HG03108 (cell line): ENCODE results near the gene OGFOD2.
A peak's percentile ranks its signal among the peaks of the same experiment; 100 is the strongest.

Source experiments
- ATAC-seq: cut with Tn5 transposase; IDR thresholded peaks from one replicate; pipeline ENCODE4 v1.9.1; 2021; ENCODE audit warnings: moderate library complexity; ENCODE audit not compliant: unreplicated experiment

The OGFOD2 gene

GRCh38 chr12:122951406-122951805 is 23.6 kb upstream of the OGFOD2 start:
- no peak for ATAC-seq

- ATAC-seq: peak; percentile 64
Measured at GRCh38 chr12:122951979-122952892, 22.8 kb upstream of the OGFOD2 start.

GRCh38 chr12:122955156-122955555 is 19.9 kb upstream of the OGFOD2 start:
- no peak for ATAC-seq

GRCh38 chr12:122956035-122956434 is 19.0 kb upstream of the OGFOD2 start:
- ATAC-seq: no peak

GRCh38 chr12:122958198-122958888 is 16.7 kb upstream of the OGFOD2 start:
- ATAC-seq: no peak

DNA sequence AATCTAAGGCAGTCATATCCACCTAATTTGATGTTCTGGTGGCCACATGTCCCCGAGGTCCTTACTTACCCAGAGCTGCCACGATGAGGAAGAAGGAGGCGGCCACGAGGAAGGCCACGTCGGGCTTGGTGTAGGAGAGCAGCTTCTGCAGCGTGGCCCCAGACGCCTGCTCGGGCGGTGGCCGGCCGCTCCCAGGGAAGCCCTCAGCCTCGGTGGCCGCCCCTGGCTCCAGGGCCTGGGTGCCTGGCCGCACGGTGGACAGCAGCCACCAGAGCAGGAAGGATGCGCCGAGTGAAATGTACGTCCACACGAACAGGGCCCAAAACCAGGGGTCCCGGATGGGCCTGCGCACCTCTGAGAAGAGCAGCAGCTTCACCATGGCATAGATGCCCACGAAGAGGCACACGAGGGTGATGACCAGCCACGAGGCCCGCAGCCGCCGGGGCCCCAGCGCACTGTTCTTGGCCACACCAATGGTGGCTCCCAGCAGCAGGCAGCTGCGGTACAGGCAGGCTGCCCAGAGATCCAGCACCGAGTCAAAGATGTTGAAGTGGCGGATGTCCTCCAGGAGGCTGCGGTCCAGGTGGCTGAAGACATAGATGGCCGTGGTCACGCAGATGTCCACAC is 15.4 kb upstream of the OGFOD2 start:
- ATAC-seq: no peak

GRCh38 chr12:122960193-122960569 is 14.9 kb upstream of the OGFOD2 start:
- no peak for ATAC-seq

- no peak for ATAC-seq
Measured at GRCh38 chr12:122961531-122962329, 13.3 kb upstream of the OGFOD2 start.

GRCh38 chr12:122963941-122964265 is 11.1 kb upstream of the OGFOD2 start:
- ATAC-seq: no peak

DNA sequence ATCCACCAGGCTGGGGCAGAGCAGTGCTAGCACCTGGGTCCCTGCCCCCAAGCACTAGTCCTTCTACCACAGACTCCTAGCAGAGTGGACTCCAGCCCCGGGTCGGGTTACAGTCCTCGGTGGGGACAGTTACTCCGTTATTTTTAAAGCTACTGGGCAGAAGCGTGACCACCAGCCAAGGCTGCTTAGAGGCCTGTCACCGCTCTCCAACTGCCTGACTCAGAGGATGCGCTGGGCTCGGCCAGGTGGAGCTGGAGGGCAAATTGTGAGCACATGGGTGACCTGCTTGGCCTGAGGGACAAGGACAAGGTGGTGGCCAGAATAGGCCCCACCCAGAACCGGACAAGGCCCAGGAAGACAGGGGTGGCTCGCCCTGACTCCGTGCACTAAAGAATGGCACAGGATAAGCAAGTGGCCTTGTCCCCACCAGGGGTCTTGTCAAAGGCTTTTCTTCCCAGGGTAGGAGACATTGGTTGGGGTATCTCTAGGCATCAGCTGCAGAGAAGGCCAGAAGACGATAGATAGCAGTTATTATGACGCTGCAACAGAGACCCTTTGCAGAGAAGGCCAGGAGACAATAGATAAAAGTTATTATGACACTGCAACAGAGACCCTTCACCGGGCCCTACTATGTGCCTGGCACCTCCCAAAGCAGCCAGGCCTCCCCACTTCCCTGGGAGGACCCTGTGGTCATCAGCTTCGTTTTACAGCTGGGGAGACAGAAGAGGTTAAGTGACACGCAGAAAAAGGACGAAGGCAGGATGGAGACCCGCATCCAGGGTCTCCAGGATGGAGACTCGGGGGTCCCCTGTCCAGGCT is 10.4 kb upstream of the OGFOD2 start:
- ATAC-seq: no peak

- ATAC-seq: no peak
Measured at GRCh38 chr12:122965321-122965751, 9.7 kb upstream of the OGFOD2 start.

DNA sequence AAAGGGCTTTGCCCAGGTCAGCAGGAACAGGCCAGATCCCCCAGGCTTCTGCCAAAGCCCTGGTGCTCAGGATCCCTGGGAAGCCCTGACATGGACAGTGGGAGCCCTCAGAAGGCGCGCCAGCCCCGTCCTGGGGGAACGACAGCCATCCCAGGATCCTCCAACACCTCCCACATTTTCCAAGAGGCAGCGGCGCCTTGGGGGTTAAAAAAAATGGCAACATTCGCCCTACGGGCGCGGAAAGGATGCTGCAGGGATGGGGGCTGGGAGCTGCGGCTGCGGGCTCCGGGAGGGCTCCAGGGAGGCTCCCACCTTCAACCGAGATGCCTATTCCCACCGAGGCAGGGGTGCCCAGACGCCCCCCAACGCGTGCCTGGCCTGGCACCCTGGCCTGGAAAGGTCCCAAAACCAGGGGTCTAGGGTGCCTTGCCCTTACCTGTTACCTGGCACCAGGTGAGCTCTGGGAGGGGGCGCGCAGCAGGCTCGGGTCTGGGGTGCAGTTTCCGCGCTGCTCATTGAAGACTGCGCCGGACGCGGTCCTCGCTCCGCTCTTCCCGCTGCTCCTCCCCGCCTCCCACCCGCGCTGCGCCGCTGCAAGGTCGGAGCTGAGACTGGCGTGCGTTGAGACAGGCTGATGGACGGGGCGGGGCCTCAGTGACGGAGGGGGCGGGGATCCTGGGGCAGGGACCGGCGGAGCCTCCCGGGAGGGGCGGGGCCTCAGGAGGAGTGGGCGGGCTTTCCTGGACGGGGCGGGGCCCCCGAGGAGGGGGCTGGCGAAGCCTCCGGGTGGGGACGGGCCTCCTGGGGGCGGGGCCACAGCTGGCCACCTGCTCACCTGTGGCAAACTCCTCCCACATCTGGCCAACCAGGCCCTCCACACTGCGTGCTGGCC is 8.9 kb upstream of the OGFOD2 start, which contains the start of gene ABCB9:
Gene ABCB9 (minus strand): TSS at position 613 of the 892 bp plus-strand sequence. CDS start 6,228 bp downstream, outside the sequence.
- peak; percentile 65 for ATAC-seq

- no peak for ATAC-seq
Measured at GRCh38 chr12:122966743-122967550, 8.1 kb upstream of the OGFOD2 start.

GRCh38 chr12:122968104-122968503 is 6.9 kb upstream of the OGFOD2 start:
- ATAC-seq: no peak

- ATAC-seq: no peak
Measured at GRCh38 chr12:122969676-122970075, 5.4 kb upstream of the OGFOD2 start.

DNA sequence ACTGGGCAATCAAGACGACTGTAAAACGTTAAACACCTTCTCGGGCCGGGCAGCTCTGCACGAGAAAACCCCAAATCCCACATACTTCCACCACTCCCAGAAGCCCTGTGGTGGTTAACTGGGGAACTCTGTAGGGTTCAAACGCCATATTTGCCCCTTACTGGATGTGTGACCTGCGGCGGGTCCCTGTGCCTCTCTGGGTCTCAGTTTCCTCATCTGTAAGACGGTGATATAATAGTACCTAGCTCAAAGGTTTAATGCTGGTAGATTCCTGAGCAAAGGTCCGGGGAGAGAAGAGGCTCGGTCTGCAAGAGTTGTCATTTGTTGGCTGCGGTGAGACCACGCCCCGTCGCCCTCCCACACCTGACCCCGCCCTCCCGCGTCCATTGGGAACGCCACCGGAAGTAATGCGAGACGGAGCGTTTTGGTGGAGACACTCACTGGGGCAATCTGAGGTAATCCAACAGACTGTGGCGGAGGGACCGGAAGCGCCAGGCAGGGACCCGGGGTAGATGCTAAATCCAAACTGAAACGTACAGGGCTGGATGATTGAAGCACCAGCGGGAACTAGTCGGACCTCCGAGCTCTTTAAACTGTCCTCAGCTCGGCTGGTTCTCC is 661 bp upstream of the OGFOD2 start:
- peak; percentile 74 for ATAC-seq

DNA sequence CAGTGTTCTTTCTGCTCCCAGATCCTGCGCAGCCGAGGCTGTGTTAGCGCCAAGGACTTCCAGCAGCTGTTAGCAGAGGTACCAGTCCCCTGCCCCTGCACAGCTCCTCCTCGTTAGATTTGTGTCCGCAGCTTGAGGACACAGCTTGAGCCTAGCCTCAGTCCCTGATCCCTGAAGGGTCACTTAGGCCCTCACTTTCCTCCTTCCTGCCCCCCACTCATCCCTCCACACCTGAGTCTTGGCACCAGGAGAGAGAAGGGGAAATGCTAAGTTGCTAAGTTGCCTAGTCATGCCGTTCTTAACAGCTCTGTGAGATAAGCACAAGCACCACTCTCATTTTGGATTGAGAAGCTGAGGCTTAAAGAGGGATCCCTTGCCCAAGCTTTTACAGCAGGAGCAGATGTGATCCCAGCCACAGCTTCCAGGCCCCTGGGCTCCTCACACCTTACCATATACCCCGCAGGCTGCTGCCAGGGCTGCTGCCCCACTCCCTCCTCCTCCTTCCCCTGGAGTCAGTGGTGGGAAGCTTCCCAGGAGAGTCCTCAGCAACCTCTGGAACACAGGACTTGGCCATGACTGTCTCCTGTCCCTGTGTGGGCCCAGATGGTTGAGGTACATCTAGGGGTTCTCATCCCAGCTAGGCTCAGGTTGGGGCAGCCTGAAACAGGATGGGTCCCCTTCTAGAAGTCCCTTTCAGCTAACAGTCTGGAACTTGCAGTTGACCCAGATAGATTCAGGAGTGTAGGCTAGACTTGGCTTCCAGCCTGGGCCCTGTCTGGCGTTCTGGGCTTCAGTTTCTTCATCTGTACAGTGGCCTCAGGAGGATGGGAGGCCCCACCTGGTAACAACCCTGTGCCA is 975 bp downstream of the OGFOD2 start:
- ATAC-seq: no peak
